Naive thymus-derived CD8-positive, alpha-beta T cell (primary cell): ENCODE results near the gene LY9. TPM values are rescaled to one million over a fixed set of nuclear protein-coding genes. Genes with fewer than 3 reads are reported as not detected.

ENCODE experiments used
- ATAC-seq, 2 donors: fragments of 150-1000 bp; cut with Tn5 transposase in 1 of 2; sonication (Bioruptor Pico), chemical (Tn5 transposase) in 1 of 2; 1 replicate in 1 of 2; 2 replicates in 1 of 2; pipeline ENCODE4 v1.10.0; 2021; ENCODE audit warnings: mild to moderate bottlenecking in 2 of 2, moderate library complexity in 2 of 2
- POLR2A ChIA-PET: fragments of 350-600 bp; sonication (Branson Sonifier 250); formaldehyde crosslinking; loops from one replicate; lab custom pipeline; 2021; ENCODE audit warnings: antibody characterized with exemption; lab: Charles Lee
- DNase-seq, 10 donors: peaks; one replicate each; pipeline versions ENCODE4 v3.0.0 to v3.0.0-alpha.2; 2020 to 2022
- H3K27ac Mint-ChIP-seq, 10 donors: one replicate each; pipeline ENCODE4 v1.8.0; 2020 to 2022; ENCODE audit warnings: mild to moderate bottlenecking in 10 of 10, mixed read lengths in 10 of 10, moderate library complexity in 4 of 10, inconsistent platforms in 1 of 10
- H3K27me3 Mint-ChIP-seq, 5 donors: one replicate each; pipeline ENCODE4 v1.8.0; 2021 to 2022; ENCODE audit warnings: mixed read lengths in 5 of 5
- H3K36me3 Mint-ChIP-seq, 3 donors: one replicate each; pipeline ENCODE4 v1.8.0; 2020 to 2022; ENCODE audit warnings: mixed read lengths in 3 of 3, mild to moderate bottlenecking in 2 of 3, inconsistent platforms in 1 of 3
- H3K4me1 Mint-ChIP-seq, 4 donors: one replicate each; pipeline ENCODE4 v1.8.0; 2021 to 2022; ENCODE audit warnings: mixed read lengths in 4 of 4
- H3K4me3 Mint-ChIP-seq, 10 donors: one replicate each; pipeline ENCODE4 v1.8.0; 2020 to 2022; ENCODE audit warnings: mild to moderate bottlenecking in 10 of 10, mixed read lengths in 10 of 10, moderate library complexity in 6 of 10, inconsistent platforms in 1 of 10
- H3K9me3 Mint-ChIP-seq, 9 donors: one replicate each; pipeline ENCODE4 v1.8.0; 2020 to 2022; ENCODE audit warnings: mixed read lengths in 9 of 9, mild to moderate bottlenecking in 3 of 9, inconsistent platforms in 1 of 9, moderate library complexity in 1 of 9
- polyA plus RNA-seq, 3 donors: library from polyadenylated mRNA; unstranded; fragments of 300-500 nt; fragmentation: Illumina TruSeq; gene quantifications; one replicate each; pipeline ENCODE4 v1.2.3, GENCODE V29; 2021
- total RNA-seq, 8 experiments: library from RNA in 2 of 8; stranded (reverse) in 2 of 8; gene quantifications; one replicate each; pipeline ENCODE4 v1.2.3 and lab custom pipeline; 2021 to 2026

The LY9 gene
- total and polyA plus RNA-seq, 5 experiments from 2014 or later, result 150 to 223 (median 167) TPM

DNA sequence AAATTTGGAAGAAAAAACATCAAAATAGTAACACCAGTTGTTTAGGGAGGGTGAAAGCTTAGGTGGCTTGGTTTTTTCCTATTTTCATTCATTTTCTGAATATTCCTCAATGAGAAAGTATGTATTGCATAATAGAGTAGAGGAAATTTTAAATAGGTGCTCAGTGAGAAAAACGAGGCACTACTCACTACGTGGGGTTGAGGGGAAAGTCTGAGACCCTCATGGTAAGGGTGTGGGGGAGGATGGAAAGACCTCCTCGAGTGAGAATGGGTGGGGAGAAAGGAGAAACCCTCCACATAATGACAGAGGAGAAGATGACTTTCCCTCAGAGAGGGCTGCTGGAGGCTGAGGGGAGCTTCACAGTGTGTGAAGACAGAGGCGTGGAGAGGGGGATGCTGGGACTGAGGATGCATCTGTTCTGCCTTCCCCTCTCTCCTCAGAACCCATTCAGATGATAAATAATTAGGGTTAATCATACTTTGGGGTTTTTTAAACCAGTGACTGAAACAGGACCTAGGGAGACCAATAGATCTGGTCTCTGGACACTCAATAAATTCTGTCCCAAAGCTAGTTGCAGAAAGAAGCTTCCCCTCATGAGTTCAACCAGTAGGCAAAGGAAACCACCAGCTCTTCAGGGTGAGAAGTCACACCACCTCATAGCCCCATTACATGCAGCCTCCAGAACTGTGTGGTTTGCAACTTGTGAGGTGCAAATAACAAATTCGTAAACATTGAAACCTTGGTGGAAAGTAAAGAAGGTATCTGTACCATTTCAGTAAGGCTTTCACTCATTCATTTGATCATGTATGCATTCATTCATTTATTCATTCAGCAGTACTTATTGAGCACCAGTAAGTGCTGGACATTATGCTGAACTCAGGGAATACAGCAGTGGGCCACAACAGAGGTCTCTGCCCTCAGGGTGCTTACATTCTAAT is 39.8 kb upstream of the LY9 start:
- H3K9me3 Mint-ChIP-seq, result peaks cover 0 to 4% (median 0%) of the 10 kb centered on the region in 9 donors
- peak overlapping the region in 7 of 10 donors; percentile 18 to 89 (median 60) for H3K27ac Mint-ChIP-seq
- DNase-seq (peak in 1 of 10 donors; percentile 52), ATAC-seq (peak; percentile 31 to 37)
- peak overlapping the region in 3 of 10 donors; percentile 12 to 71 (median 17) for H3K4me3 Mint-ChIP-seq
- H3K27me3 Mint-ChIP-seq, result no peaks in the 10 kb centered on the region
- H3K36me3 Mint-ChIP-seq, result no peaks in the 10 kb centered on the region
- POLR2A ChIA-PET, result interaction anchor here (0.6 kb wide), 1 partner anchor 12 kb away, joined by 4 read pairs; no protein-coding TSS in a partner anchor
- H3K4me1 Mint-ChIP-seq, result peaks cover 13 to 38% (median 36%) of the 10 kb centered on the region in 4 donors

DNA sequence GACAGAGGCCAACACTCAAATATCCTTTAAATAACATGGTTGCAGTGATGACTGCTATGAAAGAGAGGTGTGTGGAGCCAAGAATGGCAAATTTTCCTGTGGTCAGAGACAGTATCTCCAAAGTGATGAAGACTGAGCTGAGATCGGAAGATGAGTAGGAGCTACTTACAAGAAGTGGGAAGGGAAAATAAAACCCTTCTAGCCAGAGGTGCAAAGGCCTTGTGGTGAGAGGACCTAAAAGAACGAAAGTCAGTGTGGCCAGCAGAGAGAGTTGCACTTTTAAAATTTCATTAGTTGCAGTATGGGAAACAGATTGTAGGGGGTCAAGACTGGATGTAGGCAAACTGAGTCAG is 39.1 kb upstream of the LY9 start:
- POLR2A ChIA-PET, result no interaction called here

DNA sequence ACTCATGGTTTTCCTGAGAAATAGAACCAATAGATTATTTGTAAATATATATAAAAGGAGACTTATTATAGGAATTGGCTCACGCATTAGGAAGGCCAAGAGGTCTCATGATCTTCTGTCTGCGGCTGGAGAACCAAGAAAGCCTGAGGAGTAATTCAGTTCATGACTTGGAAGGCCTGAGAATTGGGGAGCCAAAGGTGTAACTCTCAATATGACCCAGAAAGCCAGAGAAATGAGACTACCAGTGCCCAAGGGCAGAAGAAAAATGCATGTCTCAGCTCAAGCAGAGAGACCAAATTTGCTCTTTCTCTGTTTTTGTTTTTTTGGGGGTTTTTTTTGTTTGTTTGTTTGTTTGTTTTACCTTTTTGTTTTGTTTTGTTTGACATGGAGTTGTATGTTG is 37.5 kb upstream of the LY9 start:
- POLR2A ChIA-PET, result no interaction called here

More for the DNA sequence above, 39.1 kb upstream of the LY9 start:
- peak overlapping the region in 2 of 10 donors; percentile 54 to 71 for H3K4me3 Mint-ChIP-seq
- no peak for DNase-seq
- peaks cover 0 to 10% (median 0%) of the 10 kb centered on the region in 9 donors for H3K9me3 Mint-ChIP-seq
- no peak for ATAC-seq
- H3K27ac Mint-ChIP-seq, result peak overlapping the region in 7 of 10 donors; percentile 0 to 89 (median 39)
- H3K4me1 Mint-ChIP-seq, result peaks cover 9 to 34% (median 30%) of the 10 kb centered on the region in 4 donors
- no peaks in the 10 kb centered on the region for H3K27me3 Mint-ChIP-seq
- no peaks in the 10 kb centered on the region for H3K36me3 Mint-ChIP-seq

DNA sequence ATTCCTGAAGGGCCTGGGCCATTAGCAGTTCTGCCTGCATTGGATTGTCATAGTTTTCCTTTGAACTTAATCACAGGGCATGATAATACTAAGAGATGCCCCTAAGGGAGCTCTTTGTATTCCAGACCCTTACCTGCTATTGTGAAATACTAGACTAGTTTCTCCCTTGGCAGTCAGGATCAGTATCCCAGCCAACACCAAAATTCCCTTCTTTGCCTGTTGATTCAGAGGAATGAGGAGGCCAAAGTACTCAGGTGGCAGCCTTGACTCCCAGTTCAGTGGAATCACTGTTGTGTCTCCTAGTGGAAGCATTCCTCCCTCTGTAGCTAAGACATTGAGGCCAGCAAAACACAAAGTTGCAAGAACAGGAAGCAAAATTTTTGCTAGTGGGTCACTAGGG is 36.2 kb upstream of the LY9 start:
- no peak for DNase-seq
- no peak overlapping the region for H3K27ac Mint-ChIP-seq
- H3K4me3 Mint-ChIP-seq, result no peak overlapping the region
- POLR2A ChIA-PET, result no interaction called here
- H3K27me3 Mint-ChIP-seq, result no peaks in the 10 kb centered on the region
- peaks cover 0 to 10% (median 0%) of the 10 kb centered on the region in 9 donors for H3K9me3 Mint-ChIP-seq
- ATAC-seq, result no peak
- H3K36me3 Mint-ChIP-seq, result no peaks in the 10 kb centered on the region
- H3K4me1 Mint-ChIP-seq, result peaks cover 4 to 22% (median 16%) of the 10 kb centered on the region in 4 donors

More for the DNA sequence above, 37.5 kb upstream of the LY9 start:
- peaks cover 0 to 10% (median 0%) of the 10 kb centered on the region in 9 donors for H3K9me3 Mint-ChIP-seq
- H3K27ac Mint-ChIP-seq, result no peak overlapping the region
- H3K4me1 Mint-ChIP-seq, result peaks cover 4 to 27% (median 17%) of the 10 kb centered on the region in 4 donors
- H3K36me3 Mint-ChIP-seq, result no peaks in the 10 kb centered on the region
- no peaks in the 10 kb centered on the region for H3K27me3 Mint-ChIP-seq
- DNase-seq, result no peak
- H3K4me3 Mint-ChIP-seq, result no peak overlapping the region
- ATAC-seq, result no peak

DNA sequence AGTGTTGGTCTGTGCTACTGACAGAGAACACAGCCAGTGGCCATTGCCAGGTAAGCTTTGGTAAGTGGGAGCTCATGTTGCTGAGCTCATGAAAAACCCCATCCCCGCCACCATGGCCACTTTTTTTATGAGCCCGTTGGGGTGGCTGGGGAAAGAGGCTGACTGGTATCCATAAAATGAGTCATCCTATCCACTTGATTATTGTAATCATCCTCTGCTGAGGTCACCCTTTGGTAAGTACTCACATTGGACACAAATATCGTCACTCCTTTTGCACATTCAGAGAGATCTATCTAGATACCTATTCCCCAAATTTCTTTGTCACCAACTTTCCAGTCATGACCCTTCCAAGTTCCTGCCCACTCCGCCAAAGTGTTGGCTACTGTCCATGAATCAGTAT is 34.9 kb upstream of the LY9 start:
- DNase-seq (no peak), ATAC-seq (no peak)
- peaks cover 2 to 16% (median 10%) of the 10 kb centered on the region in 4 donors for H3K4me1 Mint-ChIP-seq
- no peaks in the 10 kb centered on the region for H3K36me3 Mint-ChIP-seq
- no peak overlapping the region for H3K4me3 Mint-ChIP-seq
- no peak overlapping the region for H3K27ac Mint-ChIP-seq
- POLR2A ChIA-PET, result no interaction called here
- peaks cover 0 to 10% (median 0%) of the 10 kb centered on the region in 9 donors for H3K9me3 Mint-ChIP-seq
- no peaks in the 10 kb centered on the region for H3K27me3 Mint-ChIP-seq

DNA sequence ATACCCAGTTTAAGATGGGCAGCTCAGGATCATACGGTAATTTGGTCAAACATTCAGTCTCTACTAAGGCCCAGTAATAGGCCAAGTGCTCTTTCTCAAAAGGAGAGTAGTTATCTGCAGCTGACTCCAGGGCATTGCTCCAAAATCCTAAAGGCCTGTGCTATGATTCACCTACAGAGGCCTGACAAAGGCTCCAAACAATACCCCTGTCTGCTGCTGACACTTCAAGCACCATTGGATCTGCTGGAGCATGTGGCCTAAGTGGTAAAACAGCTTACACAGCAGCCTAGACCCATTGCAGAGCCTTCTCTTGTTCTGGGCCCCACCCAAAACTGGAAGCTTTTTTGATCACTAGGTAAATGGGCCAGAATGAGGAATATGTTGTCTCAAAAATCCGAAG is 34.1 kb upstream of the LY9 start:
- peaks cover 4 to 15% (median 7%) of the 10 kb centered on the region in 4 donors for H3K4me1 Mint-ChIP-seq

DNA sequence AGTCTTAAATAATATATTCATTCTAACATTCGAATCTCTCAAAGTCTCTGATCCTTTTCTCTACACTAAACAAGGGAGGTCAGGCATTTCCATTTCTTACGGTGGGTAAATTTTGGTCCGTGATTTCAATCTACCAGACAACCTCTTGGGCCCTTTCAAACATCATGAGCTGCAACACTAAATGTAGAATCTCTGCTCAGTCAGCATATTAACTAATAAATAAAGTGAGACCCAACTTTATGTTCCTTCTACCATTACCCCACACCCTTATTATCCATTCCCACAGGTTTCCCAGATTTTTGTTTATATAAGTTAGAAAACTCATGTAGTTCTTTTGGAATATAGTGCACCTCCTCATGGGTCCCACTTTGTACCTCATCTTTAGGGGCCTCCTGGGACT is 32.0 kb upstream of the LY9 start:
- no peak overlapping the region for H3K27ac Mint-ChIP-seq

More for the DNA sequence above, 34.1 kb upstream of the LY9 start:
- Mint-ChIP-seq H3K9me3 (peaks cover 0 to 10% (median 0%) of the 10 kb centered on the region in 9 donors), H3K27me3 (no peaks in the 10 kb centered on the region), H3K4me3 (no peak overlapping the region), H3K36me3 (no peaks in the 10 kb centered on the region), H3K27ac (no peak overlapping the region)
- DNase-seq (no peak), ATAC-seq (no peak)
- POLR2A ChIA-PET, result no interaction called here

DNA sequence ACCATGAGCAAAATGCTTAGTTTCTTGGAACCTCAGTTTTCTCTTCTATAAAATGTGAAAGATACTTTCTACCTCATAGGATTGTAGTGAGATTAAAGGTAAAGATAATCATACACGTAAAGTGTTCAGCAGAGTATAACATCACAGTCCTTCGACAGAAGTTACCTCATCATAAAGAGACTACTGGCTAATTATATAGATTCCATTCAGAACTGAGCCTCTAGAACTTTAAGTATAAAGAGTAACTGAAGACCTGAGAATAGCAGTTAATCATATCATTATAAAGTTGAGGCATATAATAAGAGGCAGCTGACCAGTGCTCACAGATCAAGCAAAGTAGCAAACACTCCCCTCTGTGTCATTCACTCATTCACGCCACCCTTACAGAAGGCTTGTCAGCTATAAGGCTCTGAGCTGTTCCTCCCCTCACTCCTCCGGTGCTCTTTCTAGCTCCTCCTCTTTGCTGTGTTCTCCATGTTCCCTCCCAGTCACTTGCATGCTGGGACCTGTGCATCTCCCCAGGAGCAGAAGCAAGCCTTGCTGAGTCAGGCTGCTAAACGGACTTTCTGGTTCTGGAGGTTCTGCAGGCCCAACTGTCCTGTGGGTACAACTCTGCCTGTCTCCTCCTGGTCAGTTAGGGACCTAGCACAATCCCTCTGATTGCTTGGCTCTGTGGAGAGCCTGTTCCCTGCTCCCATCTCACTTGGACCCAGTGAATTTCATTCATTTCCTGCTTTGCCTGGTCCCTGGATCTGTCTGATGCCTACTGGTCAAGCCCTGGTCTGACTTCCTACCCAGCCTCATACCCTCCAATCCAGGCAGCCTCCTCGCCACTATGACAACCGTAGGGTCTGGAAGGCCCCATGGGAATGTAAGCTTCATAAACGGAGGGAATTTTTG is 28.3 kb upstream of the LY9 start:
- ATAC-seq, result peak; percentile 35 to 50
- Mint-ChIP-seq H3K27ac (peak overlapping the region; percentile 90 to 97 (median 96)), H3K4me1 (peaks cover 16 to 23% (median 21%) of the 10 kb centered on the region in 4 donors), H3K4me3 (peak overlapping the region; percentile 66 to 91 (median 82)), H3K9me3 (no peaks in the 10 kb centered on the region), H3K27me3 (no peaks in the 10 kb centered on the region), H3K36me3 (no peaks in the 10 kb centered on the region)
- peak in 1 of 10 donors; percentile 21 for DNase-seq
- POLR2A ChIA-PET, result interaction anchor here (0.6 to 1.7 kb wide), 16 partner anchors 12 to 398 kb away, joined by 3 to 11 read pairs (median 4); partner anchors contain the start of genes CD48 and LY9

More for the DNA sequence above, 32.0 kb upstream of the LY9 start:
- ATAC-seq (no peak), DNase-seq (no peak)
- peaks cover 0 to 10% (median 0%) of the 10 kb centered on the region in 9 donors for H3K9me3 Mint-ChIP-seq
- POLR2A ChIA-PET, result interaction anchor here (0.5 kb wide), 1 partner anchor 206 kb away, joined by 4 read pairs; no protein-coding TSS in a partner anchor
- no peak overlapping the region for H3K4me3 Mint-ChIP-seq
- H3K36me3 Mint-ChIP-seq, result no peaks in the 10 kb centered on the region
- H3K4me1 Mint-ChIP-seq, result peaks cover 16 to 23% (median 21%) of the 10 kb centered on the region in 4 donors
- H3K27me3 Mint-ChIP-seq, result no peaks in the 10 kb centered on the region

DNA sequence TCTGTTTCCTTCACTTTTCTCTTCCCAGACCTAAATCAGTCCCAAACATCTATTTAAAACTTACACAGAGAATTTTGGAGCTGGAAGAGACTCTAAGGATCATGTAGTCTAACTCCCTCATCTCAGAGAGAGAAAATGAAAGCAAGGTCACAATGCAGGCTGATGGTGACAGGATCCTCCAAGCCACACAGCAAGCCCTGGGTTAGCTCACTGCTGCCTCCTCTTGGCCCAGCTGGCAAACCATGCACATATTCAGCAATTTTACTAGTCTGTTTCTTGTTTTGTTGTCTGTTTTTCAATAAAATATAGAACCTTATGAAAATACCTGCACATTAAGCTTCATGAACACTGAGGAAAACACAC is 27.7 kb upstream of the LY9 start:
- Mint-ChIP-seq H3K27me3 (no peaks in the 10 kb centered on the region), H3K27ac (peak overlapping the region; percentile 90 to 97 (median 96)), H3K36me3 (no peaks in the 10 kb centered on the region), H3K4me1 (peaks cover 16 to 23% (median 21%) of the 10 kb centered on the region in 4 donors), H3K4me3 (peak overlapping the region; percentile 66 to 91 (median 82)), H3K9me3 (no peaks in the 10 kb centered on the region)
- ATAC-seq (peak; percentile 99), DNase-seq (peak; percentile 67 to 92 (median 83))
- POLR2A ChIA-PET, result interaction anchor here (0.7 to 1.7 kb wide), 15 partner anchors 9 to 397 kb away, joined by 3 to 11 read pairs (median 4); partner anchors contain the start of genes CD48 and LY9

DNA sequence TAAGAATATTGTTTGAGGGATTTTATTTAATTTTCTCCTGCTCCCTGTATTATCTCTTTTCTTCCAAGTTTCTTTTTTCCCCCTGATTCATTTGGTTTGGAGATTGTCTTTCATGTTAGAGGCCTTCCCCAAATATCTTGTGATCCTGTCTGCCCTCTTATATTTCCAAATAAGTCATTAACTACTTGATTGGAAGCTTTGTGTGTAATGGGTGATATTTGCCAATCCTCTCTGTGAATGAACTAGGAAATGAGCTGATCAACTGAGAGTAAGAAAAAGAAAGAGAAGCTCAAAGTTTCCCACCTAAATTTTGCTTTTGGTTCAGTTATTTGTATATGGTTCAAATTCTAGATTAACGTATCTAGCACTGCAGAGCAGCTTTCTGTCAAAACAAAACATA is 23.6 kb upstream of the LY9 start:
- H3K9me3 Mint-ChIP-seq, result no peaks in the 10 kb centered on the region
- no peaks in the 10 kb centered on the region for H3K27me3 Mint-ChIP-seq
- H3K36me3 Mint-ChIP-seq, result no peaks in the 10 kb centered on the region
- ATAC-seq (no peak), DNase-seq (no peak)
- POLR2A ChIA-PET, result interaction anchor here (1.1 kb wide), 1 partner anchor 56 kb away, joined by 3 read pairs; no protein-coding TSS in a partner anchor
- peak overlapping the region in 2 of 10 donors; percentile 55 to 68 for H3K27ac Mint-ChIP-seq
- no peak overlapping the region for H3K4me3 Mint-ChIP-seq
- peaks cover 13 to 35% (median 20%) of the 10 kb centered on the region in 4 donors for H3K4me1 Mint-ChIP-seq

DNA sequence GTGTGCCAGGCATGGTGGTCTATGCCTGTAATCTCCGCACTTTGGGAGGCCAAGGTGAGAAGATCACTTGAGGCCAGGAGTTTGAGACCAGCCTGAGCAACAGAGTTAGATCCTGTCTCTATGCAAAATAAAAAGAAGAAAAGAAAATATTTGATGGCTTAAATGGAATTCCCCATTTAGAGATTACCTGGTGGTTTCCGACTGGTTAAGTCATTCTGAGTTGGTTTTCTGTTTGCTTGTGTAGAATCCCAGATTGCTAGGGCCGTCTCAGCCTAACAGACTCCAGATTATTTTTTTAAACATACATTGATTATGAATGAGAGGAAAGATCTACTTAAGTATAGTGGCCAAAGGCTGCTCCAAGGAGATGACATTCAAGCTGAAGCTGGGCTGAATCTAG is 22.9 kb upstream of the LY9 start:
- Mint-ChIP-seq H3K27ac (no peak overlapping the region), H3K4me1 (peaks cover 12 to 32% (median 16%) of the 10 kb centered on the region in 4 donors), H3K36me3 (no peaks in the 10 kb centered on the region), H3K4me3 (no peak overlapping the region), H3K27me3 (no peaks in the 10 kb centered on the region), H3K9me3 (no peaks in the 10 kb centered on the region)
- DNase-seq (no peak), ATAC-seq (no peak)
- POLR2A ChIA-PET, result interaction anchor here (1.1 kb wide), 1 partner anchor 55 kb away, joined by 3 read pairs; no protein-coding TSS in a partner anchor
